Activated naive CD4-positive, alpha-beta T cell treated with anti-CD3 and anti-CD28 coated beads for 36 hours (primary cell): ENCODE measurements around the gene RABGAP1L. TPM values are rescaled to one million over a fixed set of nuclear protein-coding genes. Genes with fewer than 3 reads are reported as not detected.

Source experiments
- CTCF ChIA-PET: fragments of 350-600 bp; sonication (Branson Sonifier 250); formaldehyde crosslinking; loops from one replicate; lab custom pipeline; 2021; ENCODE audit warnings: antibody characterized with exemption; lab: Charles Lee
- DNase-seq: peaks from one replicate; pipeline ENCODE4 v3.0.0-alpha.2; 2020
- H3K27ac Mint-ChIP-seq: one replicate; pipeline ENCODE4 v1.8.0; 2021; ENCODE audit warnings: mild to moderate bottlenecking, mixed read lengths
- H3K27me3 Mint-ChIP-seq: one replicate; pipeline ENCODE4 v1.8.0; 2021; ENCODE audit warnings: low read depth, mixed read lengths
- H3K36me3 Mint-ChIP-seq: one replicate; pipeline ENCODE4 v1.8.0; 2021; ENCODE audit warnings: low read depth, mixed read lengths
- H3K4me1 Mint-ChIP-seq: one replicate; pipeline ENCODE4 v1.8.0; 2021; ENCODE audit warnings: low read depth, mixed read lengths
- H3K4me3 Mint-ChIP-seq: one replicate; pipeline ENCODE4 v1.8.0; 2021; ENCODE audit warnings: mild to moderate bottlenecking, moderate library complexity, mixed read lengths
- H3K9me3 Mint-ChIP-seq: one replicate; pipeline ENCODE4 v1.8.0; 2021; ENCODE audit warnings: mixed read lengths
- intact Hi-C: fragments of 100-400 bp; cut with micrococcal nuclease; formaldehyde crosslinking; loops from one replicate; pipeline ENCODE4 v1.15.1; 2023
- total RNA-seq, 2 experiments: library from RNA; stranded (reverse); gene quantifications; one replicate each; pipeline ENCODE4 v1.2.3, GENCODE V29; 2021

RABGAP1L gene
- total RNA-seq, 2 experiments from 2014 or later: 16.6 TPM

DNA sequence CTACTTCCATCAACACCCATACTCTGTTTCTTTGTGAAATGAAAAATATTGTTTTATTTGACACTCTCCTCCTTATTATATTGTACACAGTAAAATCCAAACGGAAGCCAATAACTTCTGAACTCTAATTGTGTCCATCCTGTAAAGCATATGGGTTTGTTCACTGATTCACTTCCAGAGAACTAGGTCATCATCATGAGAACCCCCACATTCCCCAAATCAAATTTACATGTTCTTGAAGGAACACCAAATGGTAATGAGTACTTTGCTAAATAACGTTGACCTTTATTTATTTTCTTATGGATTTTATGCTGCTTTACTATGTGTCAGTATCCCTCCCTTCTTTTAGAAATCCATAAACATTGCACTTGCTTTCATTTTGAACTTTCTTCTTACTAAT is 627.0 kb downstream of the RABGAP1L start:
- Mint-ChIP-seq H3K27ac (no peak overlapping the region), H3K4me3 (no peak overlapping the region), H3K36me3 (peaks cover 2% of the 10 kb centered on the region), H3K9me3 (no peaks in the 10 kb centered on the region), H3K27me3 (no peaks in the 10 kb centered on the region), H3K4me1 (peaks cover under 1% of the 10 kb centered on the region)
- CTCF ChIA-PET: interaction anchor here (1.0 kb wide), 1 partner anchor 11 kb away, joined by 3 read pairs; no protein-coding TSS in a partner anchor
- DNase-seq: no peak
- intact Hi-C loops: no loop called here

DNA sequence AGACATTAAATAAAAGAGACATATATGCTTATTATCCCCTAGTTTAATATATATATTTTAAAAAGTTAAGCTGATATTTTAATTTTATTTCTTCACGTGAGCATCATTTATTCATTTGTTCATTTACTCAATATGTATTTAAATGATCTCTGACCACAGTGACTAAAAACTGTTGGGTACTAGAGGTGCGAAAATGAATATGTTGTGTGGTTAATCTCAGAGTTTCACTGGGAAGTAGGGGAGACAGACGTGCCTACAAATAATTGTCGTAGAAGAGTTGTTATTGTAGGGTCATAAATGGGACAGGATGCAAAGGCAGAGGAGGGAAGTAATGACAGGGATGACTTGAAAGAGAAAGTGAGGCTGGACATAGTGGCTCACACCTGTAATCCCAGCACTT is 627.4 kb downstream of the RABGAP1L start:
- Mint-ChIP-seq H3K27ac (no peak overlapping the region), H3K36me3 (peaks cover 2% of the 10 kb centered on the region)
- intact Hi-C loops: no loop called here

DNA sequence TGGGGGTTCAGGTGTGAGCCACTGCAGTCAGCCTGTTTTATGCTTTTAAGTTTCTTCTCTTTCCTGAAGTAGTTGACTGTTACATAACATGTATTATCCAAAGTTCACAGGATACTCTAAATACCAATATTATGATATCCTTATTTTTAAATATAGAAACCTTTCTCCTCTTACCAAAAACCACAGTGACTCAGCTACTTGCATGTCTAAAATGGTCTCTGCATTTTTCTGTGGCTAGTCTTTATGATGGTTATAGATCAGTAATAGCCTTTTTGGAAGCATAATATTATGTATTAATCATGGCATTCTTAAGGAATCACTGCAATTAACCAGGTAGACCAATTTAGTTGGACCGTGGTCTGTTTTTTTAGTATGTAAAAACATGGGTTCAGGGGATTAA is 629.7 kb downstream of the RABGAP1L start:
- Mint-ChIP-seq H3K4me3 (no peak overlapping the region), H3K36me3 (no peaks in the 10 kb centered on the region), H3K27me3 (no peaks in the 10 kb centered on the region), H3K27ac (no peak overlapping the region), H3K4me1 (peaks cover 5% of the 10 kb centered on the region), H3K9me3 (no peaks in the 10 kb centered on the region)
- CTCF ChIA-PET: no interaction called here
- intact Hi-C loops: no loop called here
- DNase-seq: no peak

More for the DNA sequence above, 627.4 kb downstream of the RABGAP1L start:
- Mint-ChIP-seq H3K27me3 (no peaks in the 10 kb centered on the region), H3K4me1 (peaks cover 4% of the 10 kb centered on the region), H3K4me3 (no peak overlapping the region), H3K9me3 (no peaks in the 10 kb centered on the region)
- CTCF ChIA-PET: interaction anchor here (1.0 kb wide), 1 partner anchor 11 kb away, joined by 3 read pairs; no protein-coding TSS in a partner anchor
- DNase-seq: no peak

DNA sequence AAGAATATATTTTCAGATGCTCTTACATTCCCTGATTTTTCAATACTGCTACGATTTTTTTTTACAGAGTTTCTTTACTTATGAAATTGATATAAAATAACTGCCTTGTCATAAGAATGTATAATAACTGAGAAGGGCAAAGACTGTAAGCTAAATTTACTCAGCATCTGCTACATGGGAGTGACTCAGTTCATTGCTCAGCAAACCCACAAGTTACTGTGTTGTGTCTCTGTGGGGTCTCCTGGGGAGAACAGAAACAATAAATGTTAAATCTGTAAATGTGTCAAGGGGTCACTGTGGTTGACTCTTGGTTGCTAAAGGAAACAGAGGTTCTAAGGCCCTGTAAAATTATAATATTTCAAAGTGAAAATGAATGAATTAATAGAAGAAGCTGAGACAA is 630.1 kb downstream of the RABGAP1L start:
- Mint-ChIP-seq H3K27me3 (no peaks in the 10 kb centered on the region), H3K9me3 (no peaks in the 10 kb centered on the region), H3K36me3 (no peaks in the 10 kb centered on the region), H3K27ac (no peak overlapping the region), H3K4me3 (no peak overlapping the region), H3K4me1 (peaks cover 5% of the 10 kb centered on the region)
- no peak for DNase-seq
- intact Hi-C loops: no loop called here
- CTCF ChIA-PET: no interaction called here

DNA sequence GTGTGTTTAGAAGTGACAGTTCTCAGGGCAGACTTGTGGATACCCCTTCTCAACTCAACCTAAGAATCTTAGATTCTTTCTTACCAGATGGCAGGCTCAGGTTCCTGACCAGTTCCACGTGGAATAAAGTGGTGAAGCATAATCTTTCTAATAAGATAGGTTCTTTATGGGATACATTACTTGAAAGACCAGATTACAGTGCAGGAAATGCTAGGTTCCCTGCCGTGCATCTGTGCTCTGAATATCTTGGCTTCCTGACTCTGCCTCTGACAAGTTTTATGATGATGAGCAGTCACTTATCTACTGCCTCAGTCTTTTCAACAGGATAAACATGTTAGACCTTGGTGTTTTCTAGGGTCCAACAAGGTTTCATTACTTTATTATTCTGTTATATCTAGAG is 632.5 kb downstream of the RABGAP1L start:
- no peaks in the 10 kb centered on the region for H3K9me3 Mint-ChIP-seq
- no peak overlapping the region for H3K27ac Mint-ChIP-seq
- H3K4me3 Mint-ChIP-seq: no peak overlapping the region
- CTCF ChIA-PET: interaction anchor here (0.9 to 1.1 kb wide), 2 partner anchors 192 to 530 kb away, joined by 3 read pairs; no protein-coding TSS in a partner anchor
- no peaks in the 10 kb centered on the region for H3K27me3 Mint-ChIP-seq
- no peaks in the 10 kb centered on the region for H3K36me3 Mint-ChIP-seq
- intact Hi-C loops: loop anchor here (10.0 kb wide), 1 partner anchor 403 kb away; the partner anchor contains the start of gene KIAA0040
- H3K4me1 Mint-ChIP-seq: peaks cover 5% of the 10 kb centered on the region
- DNase-seq: no peak

DNA sequence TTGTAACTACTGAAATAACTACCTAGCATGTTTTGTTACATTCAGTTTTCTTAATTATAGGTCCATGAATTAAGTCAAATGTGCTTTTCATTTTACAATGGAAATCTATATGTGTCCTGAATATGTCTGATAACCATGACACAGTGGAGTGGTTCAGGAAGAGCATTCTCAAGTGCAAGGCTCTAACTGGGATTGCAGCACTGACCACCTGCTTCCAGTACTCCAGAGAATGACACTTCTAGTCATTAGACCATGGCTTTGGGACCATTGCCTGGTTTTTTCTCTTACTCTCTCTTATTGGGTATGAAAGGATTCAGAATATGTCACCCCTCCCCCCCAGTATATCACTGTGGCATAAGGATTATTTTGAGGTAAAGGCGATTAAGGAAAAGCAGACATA is 635.5 kb downstream of the RABGAP1L start:
- Mint-ChIP-seq H3K9me3 (no peaks in the 10 kb centered on the region), H3K36me3 (no peaks in the 10 kb centered on the region), H3K27ac (no peak overlapping the region), H3K4me1 (peaks cover 5% of the 10 kb centered on the region), H3K27me3 (no peaks in the 10 kb centered on the region), H3K4me3 (no peak overlapping the region)
- CTCF ChIA-PET: no interaction called here
- DNase-seq: no peak
- intact Hi-C loops: loop anchor here (10.0 kb wide), 1 partner anchor 400 kb away; the partner anchor contains the start of gene KIAA0040

DNA sequence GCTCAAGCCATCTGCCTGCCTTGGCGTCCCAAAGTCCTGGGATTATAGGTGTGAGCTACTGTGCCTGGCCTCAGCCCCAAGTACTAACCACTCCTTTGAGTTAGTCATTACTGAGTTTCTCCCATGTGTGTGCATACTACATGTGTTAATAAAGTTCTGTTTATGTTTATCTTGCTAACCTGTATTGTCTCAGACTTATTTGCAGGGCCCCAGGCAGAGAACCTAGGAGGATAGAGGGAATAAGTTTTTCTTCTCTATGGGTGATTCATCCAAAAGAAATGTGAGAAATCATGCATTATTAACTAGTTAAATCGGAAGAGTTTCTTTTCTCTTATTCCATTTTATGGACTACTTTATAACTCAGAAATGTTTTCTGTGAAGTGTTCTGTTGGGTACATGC is 636.5 kb downstream of the RABGAP1L start:
- CTCF ChIA-PET: no interaction called here
- peaks cover 5% of the 10 kb centered on the region for H3K4me1 Mint-ChIP-seq
- no peak overlapping the region for H3K4me3 Mint-ChIP-seq
- no peak overlapping the region for H3K27ac Mint-ChIP-seq
- H3K36me3 Mint-ChIP-seq: no peaks in the 10 kb centered on the region
- no peak for DNase-seq
- H3K27me3 Mint-ChIP-seq: no peaks in the 10 kb centered on the region
- H3K9me3 Mint-ChIP-seq: no peaks in the 10 kb centered on the region
- intact Hi-C loops: loop anchor here (10.0 kb wide), 1 partner anchor 399 kb away; the partner anchor contains the start of gene KIAA0040

DNA sequence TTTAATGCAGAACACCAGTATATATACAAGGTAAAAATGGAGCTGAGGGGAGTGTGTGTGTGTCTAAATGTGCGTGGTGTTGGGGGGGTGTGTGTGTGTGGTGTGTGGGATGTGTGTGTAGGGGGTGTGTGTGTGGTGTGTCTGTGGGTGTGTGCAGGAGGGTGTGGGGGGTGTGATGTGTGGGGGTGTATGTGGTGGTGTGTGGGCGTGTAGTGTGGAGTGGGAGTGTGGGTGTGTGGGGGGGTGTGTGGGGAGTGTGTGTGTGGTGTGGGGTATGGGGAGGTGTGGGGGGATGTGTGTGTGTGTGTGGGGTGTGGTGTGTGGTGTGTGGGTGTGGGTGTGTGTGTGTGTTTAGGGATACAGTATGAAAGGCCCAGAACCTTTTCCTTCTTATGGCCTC is 638.1 kb downstream of the RABGAP1L start:
- Mint-ChIP-seq H3K9me3 (no peaks in the 10 kb centered on the region), H3K4me3 (no peak overlapping the region), H3K27ac (no peak overlapping the region), H3K27me3 (no peaks in the 10 kb centered on the region), H3K36me3 (no peaks in the 10 kb centered on the region), H3K4me1 (peaks cover 5% of the 10 kb centered on the region)
- DNase-seq: no peak
- CTCF ChIA-PET: interaction anchor here (0.7 to 1.3 kb wide), 3 partner anchors 11 to 357 kb away, joined by 3 read pairs; no protein-coding TSS in a partner anchor
- intact Hi-C loops: loop anchor here (10.0 kb wide), 1 partner anchor 397 kb away; the partner anchor contains the start of gene KIAA0040

DNA sequence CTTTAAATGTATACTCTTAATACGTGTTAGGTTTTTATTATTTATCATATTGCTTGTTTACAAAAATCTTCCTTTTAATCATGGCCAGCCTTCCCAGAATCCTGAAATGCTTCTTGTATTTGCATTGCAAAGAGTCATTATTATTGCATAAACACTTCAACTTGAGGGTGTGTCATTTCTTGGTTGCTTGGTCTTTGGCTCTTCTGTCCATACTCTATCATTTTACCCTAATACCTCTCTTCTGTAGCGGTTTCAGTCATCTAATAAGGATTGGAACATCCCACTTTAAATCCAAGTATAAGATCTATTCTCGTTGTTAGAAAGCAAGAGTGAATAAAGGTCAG is 639.8 kb downstream of the RABGAP1L start:
- DNase-seq: no peak
- Mint-ChIP-seq H3K9me3 (no peaks in the 10 kb centered on the region), H3K36me3 (no peaks in the 10 kb centered on the region), H3K27me3 (no peaks in the 10 kb centered on the region), H3K27ac (no peak overlapping the region), H3K4me1 (peaks cover 8% of the 10 kb centered on the region), H3K4me3 (no peak overlapping the region)
- CTCF ChIA-PET: interaction anchor here (1.0 to 2.0 kb wide), 3 partner anchors 11 to 199 kb away, joined by 5 to 11 read pairs (median 9); no protein-coding TSS in a partner anchor
- intact Hi-C loops: loop anchor here (1.0 to 10.0 kb wide), 11 partner anchors 16 to 777 kb away; partner anchors contain the start of genes CACYBP, KIAA0040, MRPS14 and RABGAP1L

DNA sequence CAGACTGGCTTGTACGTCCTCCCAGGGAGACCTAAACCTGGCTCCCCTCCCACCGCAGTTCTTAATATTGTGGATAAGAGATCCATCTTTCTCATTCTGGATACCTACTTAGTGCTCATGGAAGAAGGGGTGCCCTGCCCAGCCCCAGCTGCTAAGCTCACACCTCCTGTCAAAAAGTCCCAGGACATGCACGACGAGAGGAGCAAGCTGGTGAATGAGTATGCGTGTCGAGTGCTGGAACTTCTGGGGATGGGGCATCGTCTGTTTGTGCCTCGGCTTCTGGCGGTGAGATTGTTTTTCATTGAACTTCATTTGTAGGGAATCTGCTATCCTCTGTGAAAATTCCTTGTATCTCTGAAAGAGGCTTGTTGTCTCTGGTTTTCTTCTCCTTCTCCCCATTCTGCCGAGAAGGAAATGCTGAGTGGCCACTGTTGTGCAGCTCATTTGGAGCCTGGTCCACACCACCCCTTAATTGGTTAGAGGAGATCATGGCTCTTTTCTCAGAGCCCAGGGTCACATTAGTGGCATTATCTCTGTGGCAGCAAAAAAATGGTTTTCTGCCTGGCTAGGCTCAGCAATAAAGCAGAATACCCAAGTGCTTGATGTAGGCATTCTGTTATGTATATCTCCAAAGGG is 641.0 kb downstream of the RABGAP1L start:
- Mint-ChIP-seq H3K36me3 (no peaks in the 10 kb centered on the region), H3K9me3 (no peaks in the 10 kb centered on the region), H3K27ac (no peak overlapping the region), H3K4me3 (no peak overlapping the region), H3K27me3 (no peaks in the 10 kb centered on the region), H3K4me1 (peaks cover 8% of the 10 kb centered on the region)
- CTCF ChIA-PET: interaction anchor here (0.6 to 2.0 kb wide), 10 partner anchors 10 to 583 kb away, joined by 3 to 11 read pairs (median 4); no protein-coding TSS in a partner anchor
- peak; percentile 47 for DNase-seq
- intact Hi-C loops: no loop called here

DNA sequence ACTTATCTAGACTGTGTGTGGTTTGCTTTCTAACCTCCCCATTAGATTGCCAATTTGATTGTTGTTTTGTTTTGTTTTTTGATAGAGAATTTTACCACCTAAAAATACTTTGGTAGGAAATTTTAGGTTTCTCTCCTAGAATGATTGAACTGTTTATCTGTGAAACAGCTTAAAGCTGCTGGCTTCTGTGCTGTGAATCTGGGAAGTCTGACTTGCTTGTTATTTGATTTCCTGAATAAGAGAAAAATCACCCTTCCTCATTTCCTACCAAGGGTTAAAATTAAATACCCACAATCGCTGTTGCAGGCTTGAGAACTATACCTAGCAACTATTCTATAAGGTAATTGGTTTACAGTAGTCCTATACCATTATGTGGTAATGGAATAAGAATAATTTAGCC is 641.6 kb downstream of the RABGAP1L start:
- CTCF ChIA-PET: interaction anchor here (0.8 to 2.0 kb wide), 4 partner anchors 30 to 198 kb away, joined by 3 to 11 read pairs (median 6); no protein-coding TSS in a partner anchor
- H3K36me3 Mint-ChIP-seq: no peaks in the 10 kb centered on the region
- H3K27ac Mint-ChIP-seq: no peak overlapping the region
- intact Hi-C loops: no loop called here
- H3K9me3 Mint-ChIP-seq: no peaks in the 10 kb centered on the region
- DNase-seq: no peak
- no peak overlapping the region for H3K4me3 Mint-ChIP-seq
- peaks cover 8% of the 10 kb centered on the region for H3K4me1 Mint-ChIP-seq
- no peaks in the 10 kb centered on the region for H3K27me3 Mint-ChIP-seq

DNA sequence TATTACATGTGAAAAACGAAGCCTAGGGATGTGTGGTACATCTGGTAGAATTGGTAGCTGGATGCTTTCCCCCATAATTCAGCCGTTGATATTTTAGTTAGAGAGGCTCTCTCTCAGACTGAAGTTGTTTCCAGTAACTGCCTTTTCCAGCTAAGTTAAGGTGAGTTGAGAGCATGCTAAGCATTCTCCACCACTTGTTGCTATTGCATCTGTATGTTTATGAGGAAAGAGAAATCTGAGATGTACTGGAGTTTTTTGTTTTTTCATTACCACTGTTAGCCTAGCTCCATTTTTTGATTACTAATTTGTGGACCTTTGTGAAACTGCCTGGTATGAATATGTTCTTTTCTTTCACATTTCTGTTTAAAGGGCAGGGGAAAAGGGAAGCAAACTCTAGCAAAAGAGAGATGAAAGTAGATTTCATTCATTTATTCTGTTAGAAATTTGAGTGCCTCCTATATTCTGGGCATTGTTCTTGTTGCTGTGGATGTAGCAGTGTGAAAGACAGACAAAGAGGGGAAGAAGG is 650.5 kb downstream of the RABGAP1L start:
- no peak overlapping the region for H3K4me3 Mint-ChIP-seq
- peaks cover 2% of the 10 kb centered on the region for H3K36me3 Mint-ChIP-seq
- intact Hi-C loops: no loop called here
- CTCF ChIA-PET: interaction anchor here (0.6 to 1.8 kb wide), 5 partner anchors 10 to 220 kb away, joined by 3 to 5 read pairs (median 3); no protein-coding TSS in a partner anchor
- H3K9me3 Mint-ChIP-seq: no peaks in the 10 kb centered on the region
- no peaks in the 10 kb centered on the region for H3K27me3 Mint-ChIP-seq
- no peak for DNase-seq
- peaks cover 12% of the 10 kb centered on the region for H3K4me1 Mint-ChIP-seq
- no peak overlapping the region for H3K27ac Mint-ChIP-seq
